Thyroid gland (tissue), 4 donors: ENCODE measurements around the gene RSPRY1.

Experiments used
- POLR2A ChIP-seq, 2 donors: fragments of 450-650 bp; IDR thresholded peaks; one replicate each; pipeline ENCODE4 v1.6.1; 2017; ENCODE audit warnings: antibody characterized with exemption in 2 of 2, mild to moderate bottlenecking in 2 of 2, moderate library complexity in 1 of 2
- TF ChIP-seq, protein P1 (sequence below), 6 experiments: fragments of 200-600 bp in 3 of 6; fragments of 450-650 bp in 3 of 6; sonication (generic) in 3 of 6; IDR thresholded peaks; one replicate each; pipeline ENCODE4 v1.5.1; 2016 to 2019; ENCODE audit warnings: antibody characterized with exemption in 6 of 6, mild to moderate bottlenecking in 2 of 6, inconsistent platforms in 1 of 6, moderate library complexity in 1 of 6

DNA sequence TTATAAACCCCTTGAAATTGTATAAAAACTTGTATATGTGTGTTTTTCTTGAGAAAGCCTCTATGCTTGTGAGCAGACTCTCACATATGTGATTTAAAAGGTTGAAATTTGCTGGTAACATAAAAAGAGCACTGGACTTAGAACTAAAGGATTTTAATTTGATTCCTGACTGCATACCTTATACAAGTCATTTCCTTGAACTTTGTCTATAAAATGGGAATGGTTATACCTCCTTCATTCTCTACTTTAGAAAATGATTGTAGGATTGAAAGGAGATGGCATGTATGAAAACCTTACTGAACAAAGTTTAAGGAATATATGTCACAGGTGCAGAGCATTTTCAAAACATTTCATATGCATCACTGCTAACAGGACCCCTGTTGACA, 48.6 kb downstream of the RSPRY1 start:
- TF ChIP-seq, protein P1, sequence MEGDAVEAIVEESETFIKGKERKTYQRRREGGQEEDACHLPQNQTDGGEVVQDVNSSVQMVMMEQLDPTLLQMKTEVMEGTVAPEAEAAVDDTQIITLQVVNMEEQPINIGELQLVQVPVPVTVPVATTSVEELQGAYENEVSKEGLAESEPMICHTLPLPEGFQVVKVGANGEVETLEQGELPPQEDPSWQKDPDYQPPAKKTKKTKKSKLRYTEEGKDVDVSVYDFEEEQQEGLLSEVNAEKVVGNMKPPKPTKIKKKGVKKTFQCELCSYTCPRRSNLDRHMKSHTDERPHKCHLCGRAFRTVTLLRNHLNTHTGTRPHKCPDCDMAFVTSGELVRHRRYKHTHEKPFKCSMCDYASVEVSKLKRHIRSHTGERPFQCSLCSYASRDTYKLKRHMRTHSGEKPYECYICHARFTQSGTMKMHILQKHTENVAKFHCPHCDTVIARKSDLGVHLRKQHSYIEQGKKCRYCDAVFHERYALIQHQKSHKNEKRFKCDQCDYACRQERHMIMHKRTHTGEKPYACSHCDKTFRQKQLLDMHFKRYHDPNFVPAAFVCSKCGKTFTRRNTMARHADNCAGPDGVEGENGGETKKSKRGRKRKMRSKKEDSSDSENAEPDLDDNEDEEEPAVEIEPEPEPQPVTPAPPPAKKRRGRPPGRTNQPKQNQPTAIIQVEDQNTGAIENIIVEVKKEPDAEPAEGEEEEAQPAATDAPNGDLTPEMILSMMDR (IDR thresholded peaks at IDR 0.05) = no peak
- no peak for TF ChIP-seq POLR2A (IDR thresholded peaks at IDR 0.05)
